Tibial nerve (tissue), 4 donors: Measurements from ENCODE around the gene MLLT10. TPM values are rescaled to one million over a fixed set of nuclear protein-coding genes. Genes with fewer than 3 reads are reported as not detected.
A peak's percentile ranks its signal among the peaks of the same experiment; 100 is the strongest.

ENCODE experiments used
- DNase-seq, 2 donors: peaks; one replicate each; pipeline ENCODE4 v3.0.0-alpha.2; 2019; ENCODE audit warnings: low spot score in 2 of 2
- H3K27ac ChIP-seq, 4 donors: fragments of 200-600 bp; sonication (generic) in 3 of 4; one replicate each; pipeline ENCODE4 v1.5.1; 2017 to 2019; ENCODE audit warnings: mild to moderate bottlenecking in 1 of 4
- H3K27me3 ChIP-seq, 2 donors: fragments of 200-600 bp; sonication (generic) in 1 of 2; one replicate each; pipeline versions ENCODE4 v1.5.1 to v1.6.0; 2017 to 2019
- H3K36me3 ChIP-seq, 3 donors: fragments of 200-600 bp; sonication (generic); one replicate each; pipeline ENCODE4 v1.5.1; 2018 to 2019
- H3K4me1 ChIP-seq, 4 donors: fragments of 200-600 bp; sonication (generic) in 3 of 4; one replicate each; pipeline ENCODE4 v1.5.1; 2017 to 2019
- H3K4me3 ChIP-seq, 4 donors: fragments of 200-600 bp; sonication (generic) in 3 of 4; one replicate each; pipeline ENCODE4 v1.5.1; 2017 to 2019; ENCODE audit warnings: mild to moderate bottlenecking in 1 of 4, moderate library complexity in 1 of 4
- H3K9me3 ChIP-seq, 4 donors: fragments of 200-600 bp; sonication (generic) in 3 of 4; one replicate each; pipeline ENCODE4 v1.5.1; 2017 to 2019
- CTCF ChIP-seq, 5 experiments: fragments of 200-600 bp in 3 of 5; fragments of 450-650 bp in 2 of 5; sonication (generic) in 3 of 5; IDR thresholded peaks; one replicate each; pipeline ENCODE4 v1.5.1; 2016 to 2019; ENCODE audit warnings: antibody characterized with exemption in 5 of 5, mild to moderate bottlenecking in 3 of 5, moderate library complexity in 2 of 5
- EP300 ChIP-seq, 2 donors: sonication (generic); formaldehyde crosslinking; IDR thresholded peaks; one replicate each; pipeline ENCODE4 v1.6.1; 2017; ENCODE audit warnings: antibody characterized with exemption in 2 of 2, mild to moderate bottlenecking in 1 of 2
- POLR2A ChIP-seq, 2 donors: fragments of 450-650 bp; IDR thresholded peaks; one replicate each; pipeline ENCODE4 v1.6.1; 2017; ENCODE audit warnings: antibody characterized with exemption in 2 of 2, mild to moderate bottlenecking in 2 of 2, moderate library complexity in 2 of 2
- WGBS, 2 donors: methylation state at CpG; one replicate each; pipeline ENCODE4 v1.1.5; 2018; 5-methylcytosine and 5-hydroxymethylcytosine counted together
- total RNA-seq, 4 donors: library from RNA; depleted of rRNA; stranded (reverse); fragments of >200 nt; gene quantifications; one replicate each; pipeline ENCODE4 v1.1.0, GENCODE V29; 2016

MLLT10 gene
- total RNA-seq, 4 donors from 2014 or later: 40.6 to 60.9 (median 47.5) TPM

- no peaks in the 10 kb centered on the region for H3K27me3 ChIP-seq
- H3K9me3 ChIP-seq: no peaks in the 10 kb centered on the region
- no peak overlapping the region for H3K27ac ChIP-seq
- WGBS, 2 donors: 87 to 88% methylated on average over 3 of the region's 3 CpGs
- no peak for DNase-seq
- no peak overlapping the region for H3K4me3 ChIP-seq
- H3K4me1 ChIP-seq: peaks cover 0 to 22% (median 9%) of the 10 kb centered on the region in 4 donors
- TF ChIP-seq CTCF (IDR thresholded peaks at IDR 0.05) (no peak), EP300 (IDR thresholded peaks at IDR 0.05) (no peak), POLR2A (IDR thresholded peaks at IDR 0.05) (no peak)
- H3K36me3 ChIP-seq: peaks cover 0 to 17% (median 0%) of the 10 kb centered on the region in 3 donors
These were observed 186.1 kb downstream of the MLLT10 start for GRCh38 chr10:21720090-21720489.

DNA sequence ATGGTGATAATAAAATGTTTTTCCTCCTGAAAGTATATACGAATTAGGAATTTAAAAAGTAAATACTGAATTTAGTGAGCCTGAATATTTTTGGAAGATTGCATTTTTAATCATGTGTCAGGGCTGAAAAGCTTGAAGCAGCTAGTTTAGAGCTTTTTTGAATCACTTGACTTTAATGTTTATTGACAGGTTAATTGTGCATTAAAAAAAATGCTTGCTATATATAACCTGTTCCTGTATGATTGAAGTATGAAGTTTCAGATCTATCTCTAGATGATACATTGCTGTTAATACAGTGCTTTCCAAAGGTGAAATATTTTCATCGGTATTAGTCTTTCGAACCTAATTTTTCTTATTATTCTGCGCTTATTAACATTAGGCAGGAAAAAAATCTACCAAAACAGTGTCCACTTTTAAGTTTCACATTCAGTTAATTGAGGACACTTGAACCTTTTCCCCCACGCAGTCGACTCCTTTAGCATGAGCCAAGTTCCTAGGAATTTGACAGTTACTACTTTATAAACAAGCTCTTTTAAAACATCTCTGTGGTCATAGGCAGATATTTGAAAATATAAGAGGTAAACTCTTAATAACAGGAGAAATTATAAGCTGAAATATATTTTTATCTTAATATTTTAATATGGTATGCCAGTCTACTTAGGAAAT, 187.1 kb downstream of the MLLT10 start:
- H3K4me1 ChIP-seq: peaks cover 0 to 21% (median 11%) of the 10 kb centered on the region in 4 donors
- no peaks in the 10 kb centered on the region for H3K27me3 ChIP-seq
- TF ChIP-seq POLR2A (IDR thresholded peaks at IDR 0.05): no peak
- no peak for TF ChIP-seq CTCF (IDR thresholded peaks at IDR 0.05)
- TF ChIP-seq EP300 (IDR thresholded peaks at IDR 0.05): no peak
- H3K27ac ChIP-seq: no peak overlapping the region
- H3K36me3 ChIP-seq: peaks cover 0 to 7% (median 0%) of the 10 kb centered on the region in 3 donors
- no peak for DNase-seq
- no peaks in the 10 kb centered on the region for H3K9me3 ChIP-seq
- WGBS, 2 donors: 81 to 86% methylated on average over 6 of the region's 6 CpGs
- no peak overlapping the region for H3K4me3 ChIP-seq

DNA sequence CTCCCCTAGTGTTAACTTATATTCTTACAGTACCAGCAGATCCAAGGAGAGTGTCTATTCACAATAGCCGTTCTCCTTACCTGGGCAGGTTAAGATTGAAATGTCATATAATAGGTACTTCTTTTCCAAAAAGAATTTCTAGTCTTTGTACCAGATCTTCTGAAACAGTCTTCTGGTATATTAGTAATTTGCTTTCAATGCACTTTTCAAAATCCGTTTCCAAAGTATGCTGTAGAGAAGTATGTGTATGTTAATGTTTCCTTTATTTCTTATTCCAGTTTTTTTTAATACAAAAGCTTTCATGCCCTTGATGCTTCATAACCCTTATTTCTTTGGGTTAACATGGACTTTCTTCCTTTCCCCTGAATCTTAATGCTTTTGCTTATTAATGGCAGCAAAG, 188.2 kb downstream of the MLLT10 start:
- Histone ChIP-seq H3K27me3 (no peaks in the 10 kb centered on the region), H3K4me3 (no peak overlapping the region), H3K4me1 (peaks cover 0 to 21% (median 11%) of the 10 kb centered on the region in 4 donors), H3K36me3 (peaks cover 0 to 6% (median 0%) of the 10 kb centered on the region in 3 donors), H3K9me3 (no peaks in the 10 kb centered on the region), H3K27ac (no peak overlapping the region)
- 91 to 95% methylated on average over 2 of the region's 2 CpGs for WGBS, 2 donors
- no peak for DNase-seq
- TF ChIP-seq POLR2A (IDR thresholded peaks at IDR 0.05) (no peak), CTCF (IDR thresholded peaks at IDR 0.05) (no peak), EP300 (IDR thresholded peaks at IDR 0.05) (no peak)

- Histone ChIP-seq H3K9me3 (no peaks in the 10 kb centered on the region), H3K27ac (no peak overlapping the region), H3K4me1 (peaks cover 0 to 21% (median 11%) of the 10 kb centered on the region in 4 donors), H3K4me3 (no peak overlapping the region), H3K36me3 (peaks cover 0 to 5% (median 0%) of the 10 kb centered on the region in 3 donors), H3K27me3 (no peaks in the 10 kb centered on the region)
- WGBS, 2 donors: 34 to 38% methylated on average over 7 of the region's 7 CpGs
- TF ChIP-seq EP300 (IDR thresholded peaks at IDR 0.05) (no peak), CTCF (IDR thresholded peaks at IDR 0.05) (no peak), POLR2A (IDR thresholded peaks at IDR 0.05) (no peak)
- no peak for DNase-seq
These were observed 190.1 kb downstream of the MLLT10 start for GRCh38 chr10:21724020-21724589.

DNA sequence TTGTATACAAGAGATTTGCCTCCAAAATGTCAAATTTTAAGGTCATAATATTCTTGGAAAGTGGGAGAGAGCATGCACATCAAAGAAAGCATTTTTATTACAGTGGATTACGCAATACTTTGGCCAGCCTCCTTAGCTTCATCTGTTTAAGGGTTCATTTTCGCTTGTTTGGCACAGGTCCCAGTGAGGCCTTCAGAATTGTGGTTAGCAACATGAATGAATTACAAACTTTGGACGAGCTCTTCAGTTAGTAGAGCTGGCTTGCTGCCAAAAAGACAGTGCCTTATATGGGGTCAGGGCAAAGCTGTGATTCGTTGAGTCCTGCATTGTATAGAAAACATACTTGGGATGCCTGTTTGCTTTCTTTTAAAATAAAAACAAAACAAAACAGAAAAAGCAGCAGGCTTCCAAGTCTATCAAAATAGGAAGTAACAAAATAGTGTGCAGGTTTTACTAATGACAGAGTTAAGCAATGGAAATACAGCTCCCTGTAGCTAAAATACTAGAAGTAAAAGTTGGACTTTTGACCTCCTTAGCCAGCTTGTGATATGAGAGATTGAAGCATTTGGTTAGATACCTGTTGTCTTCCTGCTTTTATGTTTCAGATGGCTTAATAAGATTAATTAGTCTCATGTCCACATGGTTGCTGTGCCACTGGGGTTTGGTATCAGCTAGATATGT, 190.8 kb downstream of the MLLT10 start:
- Histone ChIP-seq H3K4me1 (peaks cover 0 to 21% (median 11%) of the 10 kb centered on the region in 4 donors), H3K4me3 (no peak overlapping the region), H3K9me3 (no peaks in the 10 kb centered on the region), H3K27me3 (no peaks in the 10 kb centered on the region), H3K36me3 (peaks cover 0 to 5% (median 0%) of the 10 kb centered on the region in 3 donors), H3K27ac (peak overlapping the region in 2 of 4 donors; percentile 1 to 31)
- DNase-seq: peak; percentile 85 to 99
- 0 to 1% methylated on average over 4 of the region's 4 CpGs for WGBS, 2 donors
- peak; percentile 53 to 95 for TF ChIP-seq EP300 (IDR thresholded peaks at IDR 0.05)
- TF ChIP-seq POLR2A (IDR thresholded peaks at IDR 0.05): no peak
